ENCODE results near the gene SCAMP2.

Gene SCAMP2

DNA sequence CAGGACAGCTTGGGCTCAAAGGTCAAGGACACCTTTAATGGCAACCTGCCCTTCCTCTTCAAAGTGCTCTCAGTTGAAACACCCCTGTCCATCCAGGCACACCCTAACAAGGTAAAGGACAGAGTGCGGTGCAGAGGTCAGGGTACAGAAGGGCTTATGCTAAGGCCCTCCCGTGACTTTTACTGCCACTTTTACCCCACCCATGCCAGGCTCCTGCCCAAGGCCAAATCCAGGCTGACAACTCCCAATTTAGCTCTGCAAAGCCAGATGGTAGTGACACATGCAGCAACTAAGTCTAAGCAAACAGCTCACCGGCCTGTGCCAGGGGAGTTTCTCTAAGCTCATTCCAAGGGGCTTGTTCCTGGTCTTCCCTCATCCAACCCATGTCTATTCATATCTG is 18.3 kb upstream of the SCAMP2 start:
- Histone ChIP-seq H3K23ac (ENCODE audit: low read length in 2 of 2) (no peak overlapping the region), H3K4ac (ENCODE audit: low read depth in 1 of 2, low read length in 2 of 2) (no peak overlapping the region), H3K4me1 (ENCODE audit: control insufficient read depth, insufficient read depth, low read depth, low read length) (peaks cover 15% of the 10 kb centered on the region), H2BK12ac (ENCODE audit: low read length in 2 of 2) (no peak overlapping the region), H2BK15ac (ENCODE audit: low read depth, poor library complexity, severe bottlenecking) (no peak overlapping the region), H3K9me3 (ENCODE audit: control insufficient read depth, low read length) (no peaks in the 10 kb centered on the region), H2BK120ac (ENCODE audit: low read depth, low read length) (no peak overlapping the region), H3K4me3 (ENCODE audit: insufficient read depth in 1 of 2, low read depth in 1 of 2, low read length in 2 of 2) (no peak overlapping the region), H3K14ac (ENCODE audit: low read length in 2 of 2) (no peak overlapping the region), H3K79me1 (replicated peaks; ENCODE audit: low read length, poor library complexity, severe bottlenecking) (peaks cover 23% of the 10 kb centered on the region), H3K27ac (ENCODE audit: low read length, poor library complexity, severe bottlenecking) (no peak overlapping the region), H4K8ac (ENCODE audit: low read length) (no peak overlapping the region), H3K4me2 (ENCODE audit: low read length, poor library complexity, severe bottlenecking) (no peak overlapping the region), H4K91ac (ENCODE audit: low read length) (no peak overlapping the region), H2AFZ (ENCODE audit: low read depth, low read length) (no peak overlapping the region), H2BK5ac (ENCODE audit: low read depth, low read length, poor library complexity, severe bottlenecking) (peak overlapping the region; percentile 61), H3K27me3 (ENCODE audit: control insufficient read depth in 1 of 2, insufficient read depth in 1 of 2, low read length in 2 of 2) (no peaks in the 10 kb centered on the region), H2AK5ac (ENCODE audit: low read length, severe bottlenecking) (no peak overlapping the region), H3K18ac (ENCODE audit: low read depth in 1 of 2, low read length in 2 of 2) (no peak overlapping the region), H3K36me3 (ENCODE audit: control insufficient read depth in 1 of 2, insufficient read depth in 2 of 2, low read depth in 1 of 2, low read length in 2 of 2) (peaks cover 35% of the 10 kb centered on the region in 2 experiments), H3K9ac (ENCODE audit: low read length) (no peak overlapping the region)
- DNase-seq = no peak
- 98% methylated on average over 3 of the region's 3 CpGs for WGBS

DNA sequence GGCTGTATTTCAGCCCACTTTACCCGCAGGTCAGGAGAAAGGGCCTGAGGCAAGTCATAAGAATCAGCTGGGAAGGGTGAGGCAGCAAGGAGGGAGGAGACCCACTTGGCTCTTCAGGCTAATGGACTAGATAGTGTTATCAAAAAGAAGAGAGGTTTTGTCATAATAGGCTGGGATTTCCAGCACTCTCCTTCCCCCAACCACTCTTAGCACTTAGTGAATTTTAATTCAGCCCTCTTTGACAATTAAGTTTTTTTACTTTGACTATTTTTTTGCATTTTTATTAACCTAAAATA is 17.4 kb upstream of the SCAMP2 start:
- H2AK5ac ChIP-seq (ENCODE audit: low read length, severe bottlenecking) = no peak overlapping the region
- H3K14ac ChIP-seq (ENCODE audit: low read length in 2 of 2) = peak overlapping the region in 1 of 2 experiments; percentile 98
- no peak for DNase-seq
- H2BK5ac ChIP-seq (ENCODE audit: low read depth, low read length, poor library complexity, severe bottlenecking) = no peak overlapping the region
- H3K18ac ChIP-seq (ENCODE audit: low read depth in 1 of 2, low read length in 2 of 2) = peak overlapping the region; percentile 92 to 95
- H3K4me2 ChIP-seq (ENCODE audit: low read length, poor library complexity, severe bottlenecking) = peak overlapping the region; percentile 71
- H2BK12ac ChIP-seq (ENCODE audit: low read length in 2 of 2) = no peak overlapping the region
- no peak overlapping the region for H2BK15ac ChIP-seq (ENCODE audit: low read depth, poor library complexity, severe bottlenecking)
- peak overlapping the region; percentile 97 for H4K8ac ChIP-seq (ENCODE audit: low read length)
- H3K23ac ChIP-seq (ENCODE audit: low read length in 2 of 2) = peak overlapping the region in 1 of 2 experiments; percentile 46
- peak overlapping the region; percentile 94 for H3K9ac ChIP-seq (ENCODE audit: low read length)
- no peaks in the 10 kb centered on the region for H3K27me3 ChIP-seq (ENCODE audit: control insufficient read depth in 1 of 2, insufficient read depth in 1 of 2, low read length in 2 of 2)
- no peak overlapping the region for H3K27ac ChIP-seq (ENCODE audit: low read length, poor library complexity, severe bottlenecking)
- peak overlapping the region; percentile 95 to 100 for H3K4me3 ChIP-seq (ENCODE audit: insufficient read depth in 1 of 2, low read depth in 1 of 2, low read length in 2 of 2)
- H2BK120ac ChIP-seq (ENCODE audit: low read depth, low read length) = no peak overlapping the region
- H3K4ac ChIP-seq (ENCODE audit: low read depth in 1 of 2, low read length in 2 of 2) = peak overlapping the region; percentile 13 to 83
- peaks cover 16% of the 10 kb centered on the region for H3K4me1 ChIP-seq (ENCODE audit: control insufficient read depth, insufficient read depth, low read depth, low read length)
- no peaks in the 10 kb centered on the region for H3K9me3 ChIP-seq (ENCODE audit: control insufficient read depth, low read length)
- H3K79me1 ChIP-seq (replicated peaks; ENCODE audit: low read length, poor library complexity, severe bottlenecking) = peaks cover 23% of the 10 kb centered on the region
- H4K91ac ChIP-seq (ENCODE audit: low read length) = no peak overlapping the region
- 11% methylated on average over 1 of the region's 1 CpG for WGBS
- H2AFZ ChIP-seq (ENCODE audit: low read depth, low read length) = peak overlapping the region; percentile 87
- peaks cover 27 to 28% of the 10 kb centered on the region in 2 experiments for H3K36me3 ChIP-seq (ENCODE audit: control insufficient read depth in 1 of 2, insufficient read depth in 2 of 2, low read depth in 1 of 2, low read length in 2 of 2)

DNA sequence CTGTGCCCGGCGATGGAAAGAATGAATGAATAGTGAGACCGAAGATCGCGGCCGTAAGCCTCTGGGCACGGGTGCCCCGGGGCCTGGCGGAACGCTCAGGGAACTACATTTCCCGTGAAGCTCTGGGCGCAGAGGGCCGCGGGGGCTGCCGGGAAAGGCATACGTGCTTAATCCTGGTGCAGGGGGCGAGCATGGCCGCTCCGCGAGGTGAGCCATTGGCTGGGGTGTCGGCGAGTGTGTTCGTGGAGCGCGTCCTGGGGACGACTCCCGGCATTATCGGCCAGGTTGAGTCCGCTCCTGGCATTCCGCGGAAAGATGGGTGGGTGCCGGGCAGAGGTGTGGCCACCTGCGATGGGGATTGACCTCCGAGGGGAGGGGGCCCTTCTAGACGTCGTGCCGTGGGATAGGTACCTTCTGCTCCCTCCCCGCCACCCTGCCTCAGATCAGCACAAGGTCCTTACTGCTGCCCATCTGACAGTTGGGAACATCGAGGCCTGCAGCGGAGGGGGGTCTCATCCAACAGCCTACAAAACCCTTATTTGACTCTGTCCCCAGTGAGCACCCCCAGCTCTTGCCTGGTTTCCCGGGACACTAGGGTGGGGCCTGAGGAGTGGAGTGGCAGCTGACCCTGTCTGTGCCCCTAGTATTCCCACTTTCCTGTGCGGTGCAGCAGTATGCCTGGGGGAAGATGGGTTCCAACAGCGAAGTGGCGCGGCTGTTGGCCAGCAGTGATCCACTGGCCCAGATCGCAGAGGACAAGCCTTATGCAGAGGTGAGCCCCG is 16.9 kb upstream of the SCAMP2 start, which contains the start of gene MPI:
MPI (plus strand) TSS at position 160 of the 782 bp plus-strand sequence; CDS start at position 192, 32 bp downstream.
- Histone ChIP-seq H3K18ac (ENCODE audit: low read depth in 1 of 2, low read length in 2 of 2) (peak within 1 kb of the TSS; percentile 92 to 95), H3K14ac (ENCODE audit: low read length in 2 of 2) (peak within 1 kb of the TSS; percentile 43 to 98), H3K4me1 (ENCODE audit: control insufficient read depth, insufficient read depth, low read depth, low read length) (peaks cover 19% of the 10 kb centered on the region), H3K36me3 (ENCODE audit: control insufficient read depth in 1 of 2, insufficient read depth in 2 of 2, low read depth in 1 of 2, low read length in 2 of 2) (peaks cover 24 to 26% of the 10 kb centered on the region in 2 experiments), H4K8ac (ENCODE audit: low read length) (peak within 1 kb of the TSS; percentile 97), H3K4ac (ENCODE audit: low read depth in 1 of 2, low read length in 2 of 2) (peak within 1 kb of the TSS; percentile 80 to 83), H2BK12ac (ENCODE audit: low read length in 2 of 2) (peak within 1 kb of the TSS; percentile 23 to 28), H3K4me3 (ENCODE audit: insufficient read depth in 1 of 2, low read depth in 1 of 2, low read length in 2 of 2) (peak within 1 kb of the TSS; percentile 95 to 100), H2BK15ac (ENCODE audit: low read depth, poor library complexity, severe bottlenecking) (peak within 1 kb of the TSS; percentile 94), H3K23ac (ENCODE audit: low read length in 2 of 2) (peak within 1 kb of the TSS; percentile 37 to 66), H2BK5ac (ENCODE audit: low read depth, low read length, poor library complexity, severe bottlenecking) (peak within 1 kb of the TSS; percentile 39), H4K91ac (ENCODE audit: low read length) (peak within 1 kb of the TSS; percentile 95), H3K9ac (ENCODE audit: low read length) (peak within 1 kb of the TSS; percentile 94), H3K4me2 (ENCODE audit: low read length, poor library complexity, severe bottlenecking) (peak within 1 kb of the TSS; percentile 77), H3K27ac (ENCODE audit: low read length, poor library complexity, severe bottlenecking) (peak within 1 kb of the TSS; percentile 18), H2AK5ac (ENCODE audit: low read length, severe bottlenecking) (no peak within 1 kb of the TSS), H3K9me3 (ENCODE audit: control insufficient read depth, low read length) (no peaks in the 10 kb centered on the region), H3K79me1 (replicated peaks; ENCODE audit: low read length, poor library complexity, severe bottlenecking) (peaks cover 23% of the 10 kb centered on the region), H3K27me3 (ENCODE audit: control insufficient read depth in 1 of 2, insufficient read depth in 1 of 2, low read length in 2 of 2) (no peaks in the 10 kb centered on the region), H2BK120ac (ENCODE audit: low read depth, low read length) (peak within 1 kb of the TSS; percentile 38), H2AFZ (ENCODE audit: low read depth, low read length) (peak within 1 kb of the TSS; percentile 87)
- peak; percentile 85 for DNase-seq
- 7% methylated on average over 45 of the region's 47 CpGs for WGBS

DNA sequence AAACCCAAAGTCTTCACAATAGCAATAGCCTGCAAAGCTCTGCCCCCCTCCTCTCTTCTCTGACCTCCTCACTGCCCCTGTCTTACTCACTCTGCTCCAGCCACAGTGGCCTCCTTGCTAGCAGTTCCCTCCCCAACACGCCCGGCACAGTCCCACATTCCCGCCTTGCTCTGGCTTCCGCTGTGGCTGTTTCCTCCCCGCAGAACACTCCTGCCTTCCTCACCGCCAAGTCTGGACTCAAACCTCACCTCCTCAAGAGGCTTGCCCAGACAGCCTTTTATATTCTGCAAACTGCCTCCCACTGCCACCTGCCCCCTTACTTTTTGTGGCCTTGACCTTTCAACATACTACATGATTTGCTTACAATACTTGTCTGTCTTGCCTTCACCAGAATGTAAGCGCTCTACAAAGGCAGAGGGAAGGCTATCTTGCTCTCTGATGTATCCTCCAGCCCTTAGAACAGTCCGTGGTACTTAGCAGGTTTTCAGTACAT is 16.3 kb upstream of the SCAMP2 start:
- no peak overlapping the region for H2BK120ac ChIP-seq (ENCODE audit: low read depth, low read length)
- H3K79me1 ChIP-seq (replicated peaks; ENCODE audit: low read length, poor library complexity, severe bottlenecking) = peaks cover 23% of the 10 kb centered on the region
- peaks cover 24 to 26% of the 10 kb centered on the region in 2 experiments for H3K36me3 ChIP-seq (ENCODE audit: control insufficient read depth in 1 of 2, insufficient read depth in 2 of 2, low read depth in 1 of 2, low read length in 2 of 2)
- peak overlapping the region in 1 of 2 experiments; percentile 14 for H3K14ac ChIP-seq (ENCODE audit: low read length in 2 of 2)
- peak overlapping the region; percentile 18 for H3K27ac ChIP-seq (ENCODE audit: low read length, poor library complexity, severe bottlenecking)
- no peak overlapping the region for H3K23ac ChIP-seq (ENCODE audit: low read length in 2 of 2)
- no peak overlapping the region for H2BK5ac ChIP-seq (ENCODE audit: low read depth, low read length, poor library complexity, severe bottlenecking)
- H2BK12ac ChIP-seq (ENCODE audit: low read length in 2 of 2) = no peak overlapping the region
- peak overlapping the region; percentile 77 for H3K4me2 ChIP-seq (ENCODE audit: low read length, poor library complexity, severe bottlenecking)
- H3K9ac ChIP-seq (ENCODE audit: low read length) = peak overlapping the region; percentile 94
- H3K4ac ChIP-seq (ENCODE audit: low read depth in 1 of 2, low read length in 2 of 2) = peak overlapping the region; percentile 9 to 60
- H2BK15ac ChIP-seq (ENCODE audit: low read depth, poor library complexity, severe bottlenecking) = no peak overlapping the region
- H3K9me3 ChIP-seq (ENCODE audit: control insufficient read depth, low read length) = no peaks in the 10 kb centered on the region
- H3K4me1 ChIP-seq (ENCODE audit: control insufficient read depth, insufficient read depth, low read depth, low read length) = peaks cover 19% of the 10 kb centered on the region
- 22% methylated on average over 8 of the region's 8 CpGs for WGBS
- H3K27me3 ChIP-seq (ENCODE audit: control insufficient read depth in 1 of 2, insufficient read depth in 1 of 2, low read length in 2 of 2) = no peaks in the 10 kb centered on the region
- H4K8ac ChIP-seq (ENCODE audit: low read length) = peak overlapping the region; percentile 52
- H2AK5ac ChIP-seq (ENCODE audit: low read length, severe bottlenecking) = no peak overlapping the region
- peak overlapping the region; percentile 95 to 100 for H3K4me3 ChIP-seq (ENCODE audit: insufficient read depth in 1 of 2, low read depth in 1 of 2, low read length in 2 of 2)
- H4K91ac ChIP-seq (ENCODE audit: low read length) = no peak overlapping the region
- DNase-seq = peak; percentile 63
- H3K18ac ChIP-seq (ENCODE audit: low read depth in 1 of 2, low read length in 2 of 2) = peak overlapping the region in 1 of 2 experiments; percentile 61
- peak overlapping the region; percentile 87 for H2AFZ ChIP-seq (ENCODE audit: low read depth, low read length)

Data from mesenchymal stem cell (in vitro differentiated cells and primary cell).